SK-N-SH treated with all-trans-retinoic acid at 6 μM for 48 hours (cell line): Measurements from ENCODE around the gene PPP1CA.

ENCODE experiments used
- ATAC-seq: fragments of 200-7000 bp; cut with Tn5 transposase; 3 replicates; pipeline ENCODE4 v1.9.1; 2020; ENCODE audit warnings: mild to moderate bottlenecking, moderate library complexity
- ARNTL ChIP-seq: fragments of 450-650 bp; formaldehyde crosslinking; IDR thresholded peaks from 2 replicates; pipeline ENCODE4 v1.5.0; 2020; ENCODE audit warnings: low read depth, mild to moderate bottlenecking, moderate library complexity, borderline replicate concordance
- CREB5 ChIP-seq: fragments of 250-450 bp; sonication (Bioruptor Pico); IDR thresholded peaks from 2 replicates; pipeline ENCODE4 v1.5.1; 2020; ENCODE audit warnings: low read depth, mild to moderate bottlenecking, moderate library complexity
- CSDC2 ChIP-seq: fragments of 250-450 bp; sonication (Bioruptor Pico); IDR thresholded peaks from 2 replicates; pipeline ENCODE4 v1.5.0; 2020; ENCODE audit warnings: mild to moderate bottlenecking, moderate library complexity
- CSRNP3 ChIP-seq: fragments of 250-450 bp; sonication (Bioruptor Pico); IDR thresholded peaks from 2 replicates; pipeline ENCODE4 v1.5.1; 2021; ENCODE audit warnings: mild to moderate bottlenecking, moderate library complexity
- ESRRG ChIP-seq: fragments of 250-450 bp; sonication (Bioruptor Pico); IDR thresholded peaks from 2 replicates; pipeline ENCODE4 v1.6.1; 2021; ENCODE audit warnings: mild to moderate bottlenecking
- GLIS3 ChIP-seq: fragments of 250-450 bp; sonication (Bioruptor Pico); IDR thresholded peaks from 2 replicates; pipeline ENCODE4 v1.5.0; 2020; ENCODE audit warnings: mild to moderate bottlenecking, moderate library complexity
- ISL1 ChIP-seq: fragments of 250-450 bp; sonication (Bioruptor Pico); IDR thresholded peaks from 2 replicates; pipeline ENCODE4 v2.1.2; 2022; ENCODE audit warnings: mild to moderate bottlenecking, moderate library complexity
- OSR1 ChIP-seq: fragments of 250-450 bp; sonication (Bioruptor Pico); IDR thresholded peaks from 2 replicates; pipeline ENCODE4 v1.8.0; 2022; ENCODE audit warnings: moderate library complexity, mild to moderate bottlenecking, inconsistent platforms
- PATZ1 ChIP-seq: fragments of 250-450 bp; sonication (Bioruptor Pico); IDR thresholded peaks from 2 replicates; pipeline ENCODE4 v1.8.0; 2020; ENCODE audit warnings: mild to moderate bottlenecking, moderate library complexity, borderline replicate concordance
- POU6F1 ChIP-seq: fragments of 250-450 bp; sonication (Bioruptor Pico); IDR thresholded peaks from 2 replicates; pipeline ENCODE4 v1.8.0; 2021; ENCODE audit warnings: low read depth, mild to moderate bottlenecking, moderate library complexity, borderline replicate concordance
- PPARA ChIP-seq: fragments of 250-450 bp; sonication (Bioruptor Pico); IDR thresholded peaks from 2 replicates; pipeline ENCODE4 v1.5.0; 2020; ENCODE audit warnings: mild to moderate bottlenecking, borderline replicate concordance
- RARB ChIP-seq: fragments of 250-450 bp; sonication (Bioruptor Pico); IDR thresholded peaks from 2 replicates; pipeline ENCODE4 v1.8.0; 2021; ENCODE audit warnings: mild to moderate bottlenecking, moderate library complexity
- TOX ChIP-seq: fragments of 250-450 bp; sonication (Bioruptor Pico); IDR thresholded peaks from 2 replicates; pipeline ENCODE4 v1.8.0; 2021; ENCODE audit warnings: mild to moderate bottlenecking, moderate library complexity, borderline replicate concordance
- TSHZ2 ChIP-seq: fragments of 250-450 bp; sonication (Bioruptor Pico); IDR thresholded peaks from 2 replicates; pipeline ENCODE4 v1.5.0; 2020; ENCODE audit warnings: mild to moderate bottlenecking, moderate library complexity
- ZC3H10 ChIP-seq: fragments of 250-450 bp; sonication (Bioruptor Pico); IDR thresholded peaks from 2 replicates; pipeline ENCODE4 v1.5.1; 2021; ENCODE audit warnings: mild to moderate bottlenecking, moderate library complexity
- ZFP30 ChIP-seq: fragments of 450-650 bp; formaldehyde crosslinking; IDR thresholded peaks from 2 replicates; pipeline ENCODE4 v1.5.0; 2022; ENCODE audit warnings: mild to moderate bottlenecking, moderate library complexity
- ZNF70 ChIP-seq: fragments of 450-650 bp; formaldehyde crosslinking; IDR thresholded peaks from 2 replicates; pipeline ENCODE4 v1.5.0; 2020; ENCODE audit warnings: mild to moderate bottlenecking, moderate library complexity
- ZNF8 ChIP-seq: fragments of 450-650 bp; formaldehyde crosslinking; IDR thresholded peaks from 2 replicates; pipeline ENCODE4 v1.5.0; 2020; ENCODE audit warnings: mild to moderate bottlenecking, moderate library complexity

PPP1CA gene

GRCh38 chr11:67442504-67443404, 41.1 kb upstream of the PPP1CA start:
- ATAC-seq = peak; percentile 10
- no peak for TF ChIP-seq PATZ1 (CRISPR knock-in tag)
- TF ChIP-seq CREB5 (CRISPR knock-in tag) = no peak
- no peak for TF ChIP-seq TOX (CRISPR knock-in tag)
- TF ChIP-seq ZC3H10 (CRISPR knock-in tag) = no peak
- TF ChIP-seq CSRNP3 (CRISPR knock-in tag) = no peak
- no peak for TF ChIP-seq ZNF70 (CRISPR knock-in tag)
- no peak for TF ChIP-seq RARB
- no peak for TF ChIP-seq PPARA
- no peak for TF ChIP-seq ARNTL (CRISPR knock-in tag)
- TF ChIP-seq POU6F1 (CRISPR knock-in tag) = no peak
- TF ChIP-seq ESRRG (CRISPR knock-in tag) = no peak
- no peak for TF ChIP-seq GLIS3 (CRISPR knock-in tag)
- no peak for TF ChIP-seq ISL1 (CRISPR knock-in tag)
- no peak for TF ChIP-seq CSDC2 (CRISPR knock-in tag)
- TF ChIP-seq OSR1 (CRISPR knock-in tag) = no peak
- TF ChIP-seq ZFP30 (CRISPR knock-in tag) = no peak

- no peak for ATAC-seq
Measured at GRCh38 chr11:67441731-67442351, 40.2 kb upstream of the PPP1CA start.

More at GRCh38 chr11:67441731-67442351, 40.2 kb upstream of the PPP1CA start:
- no peak for TF ChIP-seq TSHZ2
- TF ChIP-seq ZNF8 (CRISPR knock-in tag) = no peak
